Inflammatory macrophage treated with lipopolysaccharide for 4 hours (primary cell): ENCODE results near the gene PGA3.
"Not testable (repeated sequence)": the region's sequence is repeated elsewhere in the genome, so short reads cannot be mapped to it uniquely, and the experiment has no call there.

Experiments used
- DNase-seq: peaks from one replicate; pipeline ENCODE4 v3.0.0-alpha.2; 2020

The PGA3 gene

GRCh38 chr11:61211327-61211952 is 8.1 kb downstream of the PGA3 start:
- not testable (repeated sequence) for DNase-seq

- not testable (repeated sequence) for DNase-seq
These were observed 8.9 kb downstream of the PGA3 start for GRCh38 chr11:61212202-61212601.

GRCh38 chr11:61213711-61214324 is 10.5 kb downstream of the PGA3 start:
- not testable (repeated sequence) for DNase-seq

GRCh38 chr11:61218306-61218705 is 15.0 kb downstream of the PGA3 start:
- not testable (repeated sequence) for DNase-seq

- not testable (repeated sequence) for DNase-seq
These were observed 15.7 kb downstream of the PGA3 start for GRCh38 chr11:61219016-61219415.

- not testable (repeated sequence) for DNase-seq
These were observed 18.7 kb downstream of the PGA3 start, which contains the start of gene PGA4 for GRCh38 chr11:61222047-61222446. PGA4 (plus strand) TSS chr11:61222347; CDS start chr11:61222401, 54 bp downstream.

- DNase-seq = not testable (repeated sequence)
These were observed 19.4 kb downstream of the PGA3 start for GRCh38 chr11:61222692-61223091.

GRCh38 chr11:61226457-61227137 is 23.3 kb downstream of the PGA3 start:
- not testable (repeated sequence) for DNase-seq

GRCh38 chr11:61229458-61229857 is 26.1 kb downstream of the PGA3 start:
- not testable (repeated sequence) for DNase-seq

GRCh38 chr11:61231033-61231432 is 27.7 kb downstream of the PGA3 start:
- DNase-seq = not testable (repeated sequence)

- DNase-seq = not testable (repeated sequence)
These were observed 28.3 kb downstream of the PGA3 start for GRCh38 chr11:61231585-61231984.

GRCh38 chr11:61232548-61233145 is 29.3 kb downstream of the PGA3 start:
- DNase-seq = not testable (repeated sequence)

GRCh38 chr11:61237130-61237529 is 33.8 kb downstream of the PGA3 start:
- DNase-seq = not testable (repeated sequence)

GRCh38 chr11:61240288-61240687 is 37.0 kb downstream of the PGA3 start:
- not testable (repeated sequence) for DNase-seq

- DNase-seq = not testable (repeated sequence)
These were observed 37.6 kb downstream of the PGA3 start, which contains the start of gene PGA5 for GRCh38 chr11:61240875-61241274. PGA5 (plus strand) TSS chr11:61241175; CDS start chr11:61241227, 52 bp downstream.

- DNase-seq = not testable (repeated sequence)
These were observed 38.2 kb downstream of the PGA3 start for GRCh38 chr11:61241526-61241925.

GRCh38 chr11:61245284-61245964 is 42.1 kb downstream of the PGA3 start:
- DNase-seq = not testable (repeated sequence)

GRCh38 chr11:61248071-61248470 is 44.8 kb downstream of the PGA3 start:
- DNase-seq = not testable (repeated sequence)

GRCh38 chr11:61249201-61249600 is 45.9 kb downstream of the PGA3 start:
- DNase-seq = not testable (repeated sequence)

GRCh38 chr11:61250796-61251765 is 47.8 kb downstream of the PGA3 start:
- not testable (repeated sequence) for DNase-seq

GRCh38 chr11:61252332-61252731 is 49.0 kb downstream of the PGA3 start:
- not testable (repeated sequence) for DNase-seq
